ENCODE measurements around the gene JAG2.
A peak's percentile ranks its signal among the peaks of the same experiment; 100 is the strongest.

Gene JAG2

GRCh38 chr14:105168496-105168978, at the start of gene JAG2:
TSS of gene JAG2 (minus strand) at chr14:105168776. CDS start at chr14:105168420, 356 bp downstream.
- no peak for DNase-seq

GRCh38 chr14:105217774-105218173, 49.2 kb upstream of the JAG2 start:
- DNase-seq: no peak

GRCh38 chr14:105216490-105217247, 48.1 kb upstream of the JAG2 start:
- no peak for DNase-seq

GRCh38 chr14:105215602-105216001, 47.0 kb upstream of the JAG2 start:
- no peak for DNase-seq

GRCh38 chr14:105214324-105214915, 45.8 kb upstream of the JAG2 start:
- no peak for DNase-seq

- no peak for DNase-seq
Observed at GRCh38 chr14:105213361-105213760, 44.8 kb upstream of the JAG2 start.

GRCh38 chr14:105212541-105213300, 44.1 kb upstream of the JAG2 start:
- peak; percentile 89 for DNase-seq

GRCh38 chr14:105211758-105212089, 43.1 kb upstream of the JAG2 start:
- DNase-seq: no peak

GRCh38 chr14:105211086-105211757, 42.6 kb upstream of the JAG2 start:
- DNase-seq: no peak

- no peak for DNase-seq
Observed at GRCh38 chr14:105210266-105211025, 41.9 kb upstream of the JAG2 start.

- DNase-seq: no peak
Observed at GRCh38 chr14:105209646-105210045, 41.1 kb upstream of the JAG2 start.

GRCh38 chr14:105209091-105209490, 40.5 kb upstream of the JAG2 start:
- no peak for DNase-seq

- no peak for DNase-seq
Observed at GRCh38 chr14:105208738-105209075, 40.1 kb upstream of the JAG2 start.

GRCh38 chr14:105207996-105208737, 39.6 kb upstream of the JAG2 start:
- DNase-seq: no peak

GRCh38 chr14:105207460-105207901, 38.9 kb upstream of the JAG2 start:
- no peak for DNase-seq

GRCh38 chr14:105206873-105207272, 38.3 kb upstream of the JAG2 start:
- no peak for DNase-seq

GRCh38 chr14:105205673-105206208, 37.2 kb upstream of the JAG2 start:
- no peak for DNase-seq

GRCh38 chr14:105204931-105205672, 36.5 kb upstream of the JAG2 start:
- no peak for DNase-seq

GRCh38 chr14:105204206-105204930, 35.8 kb upstream of the JAG2 start:
- DNase-seq: no peak

- no peak for DNase-seq
Observed at GRCh38 chr14:105203701-105204100, 35.1 kb upstream of the JAG2 start.

All from NCI-H524 treated with DMSO at 0.1 percent for 48 hours (cell line).